ENCODE results near the gene IQCH.

IQCH gene

GRCh38 chr15:67537771-67538170 lies 283.2 kb downstream of the IQCH start:
- DNase-seq: no peak

GRCh38 chr15:67542420-67543347 lies 288.1 kb downstream of the IQCH start, which contains the start of gene MAP2K5:
Gene MAP2K5, plus strand, starts transcription at chr15:67542703. Its CDS starts 633 bp downstream, at chr15:67543336.
- DNase-seq: peak; percentile 86 to 95 (median 92)

- peak in 2 of 4 experiments; percentile 2 to 7 for DNase-seq
Measured at GRCh38 chr15:67543348-67543718, 288.7 kb downstream of the IQCH start.

GRCh38 chr15:67544475-67544874 lies 289.9 kb downstream of the IQCH start:
- no peak for DNase-seq

- DNase-seq: no peak
Measured at GRCh38 chr15:67545864-67546263, 291.3 kb downstream of the IQCH start.

GRCh38 chr15:67547064-67547463 lies 292.5 kb downstream of the IQCH start:
- no peak for DNase-seq

- no peak for DNase-seq
Measured at GRCh38 chr15:67547836-67548235, 293.2 kb downstream of the IQCH start.

GRCh38 chr15:67548236-67548852 lies 293.8 kb downstream of the IQCH start:
- no peak for DNase-seq

GRCh38 chr15:67548862-67549651 lies 294.5 kb downstream of the IQCH start:
- DNase-seq: peak; percentile 19 to 60 (median 44)

- DNase-seq: no peak
Measured at GRCh38 chr15:67549736-67550135, 295.1 kb downstream of the IQCH start.

- peak; percentile 23 to 62 (median 41) for DNase-seq
Measured at GRCh38 chr15:67550522-67550921, 295.9 kb downstream of the IQCH start.

GRCh38 chr15:67551207-67551743 lies 296.7 kb downstream of the IQCH start:
- no peak for DNase-seq
